ENCODE results near the gene MYG1. TPM values are rescaled to one million over a fixed set of nuclear protein-coding genes. Genes with fewer than 3 reads are reported as not detected.

MYG1 gene
- total RNA-seq, 1 experiment from 2014 or later = 89.9 TPM

DNA sequence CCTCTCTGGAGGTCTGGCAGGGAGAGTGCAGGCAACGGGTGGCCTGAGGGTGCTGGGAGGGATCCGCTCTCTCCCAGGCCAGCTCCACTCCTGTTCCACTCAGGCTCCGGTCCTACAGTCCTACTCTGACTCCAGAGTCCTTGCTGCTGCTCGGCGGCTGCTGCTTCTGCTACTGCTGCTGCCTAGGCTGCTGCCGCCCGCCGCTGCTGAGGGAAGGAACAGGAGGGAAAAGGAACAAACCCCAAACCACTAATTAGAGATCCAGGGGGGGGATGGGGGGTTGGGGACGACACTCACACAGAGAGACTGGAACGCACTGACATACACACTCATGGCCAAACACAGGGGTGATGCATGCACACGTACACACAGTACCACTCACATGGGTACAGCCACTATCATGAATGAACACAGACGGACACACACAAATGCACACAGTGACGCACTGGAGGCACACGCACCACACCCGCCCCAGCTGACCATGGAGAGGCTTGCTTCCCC, 36.7 kb downstream of the MYG1 start, which contains the start of gene SP7:
SP7 (minus strand) TSS at position 174 of the 501 bp plus-strand sequence. CDS start 708 bp downstream, outside the sequence.
- H3K9ac ChIP-seq (ENCODE audit: low read length) = no peak within 1 kb of the TSS
- no peak within 1 kb of the TSS for H2AFZ ChIP-seq (ENCODE audit: low read length)
- no TSS peak for BruUV-seq (replicated peaks)
- no peaks in the 10 kb centered on the region for H3K36me3 ChIP-seq (ENCODE audit: low read depth, low read length)
- no peaks in the 10 kb centered on the region for H4K20me1 ChIP-seq (ENCODE audit: low read length)
- H3K27ac ChIP-seq (ENCODE audit: low read length) = no peak within 1 kb of the TSS
- H3K79me2 ChIP-seq (ENCODE audit: low read length) = no peaks in the 10 kb centered on the region
- H3K4me2 ChIP-seq (ENCODE audit: low read length) = no peak within 1 kb of the TSS
- H3K4me3 ChIP-seq (ENCODE audit: low read length) = no peak within 1 kb of the TSS
- no peak for ATAC-seq
- POLR2A ChIA-PET (ENCODE audit: unreplicated experiment) = no interaction called here
- H3K4me1 ChIP-seq (ENCODE audit: insufficient read depth, low read length) = no peaks in the 10 kb centered on the region
- intact Hi-C loops (cut with micrococcal nuclease) = no loop called here
- no peaks in the 10 kb centered on the region for H3K9me3 ChIP-seq (ENCODE audit: low read length)
- no peaks in the 10 kb centered on the region for H3F3A ChIP-seq (ENCODE audit: low read length, unreplicated experiment)
- CTCF ChIA-PET = no interaction called here
- no peaks in the 10 kb centered on the region for H3K27me3 ChIP-seq (ENCODE audit: low read length)
- no peak for TF ChIP-seq EZH2 (IDR thresholded peaks at IDR 0.05; ENCODE audit: low read length, unreplicated experiment)
- TF ChIP-seq, protein P1, sequence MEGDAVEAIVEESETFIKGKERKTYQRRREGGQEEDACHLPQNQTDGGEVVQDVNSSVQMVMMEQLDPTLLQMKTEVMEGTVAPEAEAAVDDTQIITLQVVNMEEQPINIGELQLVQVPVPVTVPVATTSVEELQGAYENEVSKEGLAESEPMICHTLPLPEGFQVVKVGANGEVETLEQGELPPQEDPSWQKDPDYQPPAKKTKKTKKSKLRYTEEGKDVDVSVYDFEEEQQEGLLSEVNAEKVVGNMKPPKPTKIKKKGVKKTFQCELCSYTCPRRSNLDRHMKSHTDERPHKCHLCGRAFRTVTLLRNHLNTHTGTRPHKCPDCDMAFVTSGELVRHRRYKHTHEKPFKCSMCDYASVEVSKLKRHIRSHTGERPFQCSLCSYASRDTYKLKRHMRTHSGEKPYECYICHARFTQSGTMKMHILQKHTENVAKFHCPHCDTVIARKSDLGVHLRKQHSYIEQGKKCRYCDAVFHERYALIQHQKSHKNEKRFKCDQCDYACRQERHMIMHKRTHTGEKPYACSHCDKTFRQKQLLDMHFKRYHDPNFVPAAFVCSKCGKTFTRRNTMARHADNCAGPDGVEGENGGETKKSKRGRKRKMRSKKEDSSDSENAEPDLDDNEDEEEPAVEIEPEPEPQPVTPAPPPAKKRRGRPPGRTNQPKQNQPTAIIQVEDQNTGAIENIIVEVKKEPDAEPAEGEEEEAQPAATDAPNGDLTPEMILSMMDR (conservative IDR thresholded peaks at IDR 0.05; ENCODE audit: low read depth, low read length) = no peak
- no peak for TF ChIP-seq EZH2phosphoT487 (IDR thresholded peaks at IDR 0.05; ENCODE audit: borderline replicate concordance, low read length)
- DNase-seq = no peak
- H3K9me2 ChIP-seq (replicated peaks; ENCODE audit: low read length) = no peaks in the 10 kb centered on the region

- Histone ChIP-seq H4K20me1 (ENCODE audit: low read length) (no peaks in the 10 kb centered on the region), H3K9me3 (ENCODE audit: low read length) (no peaks in the 10 kb centered on the region), H3K36me3 (ENCODE audit: low read depth, low read length) (no peaks in the 10 kb centered on the region), H3K9ac (ENCODE audit: low read length) (no peak overlapping the region), H3K27me3 (ENCODE audit: low read length) (no peaks in the 10 kb centered on the region), H3F3A (ENCODE audit: low read length, unreplicated experiment) (no peaks in the 10 kb centered on the region), H3K4me3 (ENCODE audit: low read length) (no peak overlapping the region), H2AFZ (ENCODE audit: low read length) (no peak overlapping the region), H3K27ac (ENCODE audit: low read length) (no peak overlapping the region), H3K4me2 (ENCODE audit: low read length) (no peak overlapping the region), H3K4me1 (ENCODE audit: insufficient read depth, low read length) (no peaks in the 10 kb centered on the region), H3K9me2 (replicated peaks; ENCODE audit: low read length) (no peaks in the 10 kb centered on the region), H3K79me2 (ENCODE audit: low read length) (no peaks in the 10 kb centered on the region)
- POLR2A ChIA-PET (ENCODE audit: unreplicated experiment) = no interaction called here
- intact Hi-C loops (cut with micrococcal nuclease) = no loop called here
- no peak for ATAC-seq
- DNase-seq = no peak
- no TSS peak for BruUV-seq (replicated peaks)
- CTCF ChIA-PET = no interaction called here
- TF ChIP-seq, protein P1 (conservative IDR thresholded peaks at IDR 0.05; ENCODE audit: low read depth, low read length) = no peak
Measured at GRCh38 chr12:53338017-53338416, 38.5 kb downstream of the MYG1 start.

GRCh38 chr12:53338916-53339315, 39.4 kb downstream of the MYG1 start:
- H3K36me3 ChIP-seq (ENCODE audit: low read depth, low read length) = no peaks in the 10 kb centered on the region
- no peak for DNase-seq
- BruUV-seq (replicated peaks) = no TSS peak
- no peaks in the 10 kb centered on the region for H3K9me3 ChIP-seq (ENCODE audit: low read length)
- no peaks in the 10 kb centered on the region for H3K4me1 ChIP-seq (ENCODE audit: insufficient read depth, low read length)
- no peak overlapping the region for H2AFZ ChIP-seq (ENCODE audit: low read length)
- no peaks in the 10 kb centered on the region for H3K27me3 ChIP-seq (ENCODE audit: low read length)
- H4K20me1 ChIP-seq (ENCODE audit: low read length) = no peaks in the 10 kb centered on the region
- H3F3A ChIP-seq (ENCODE audit: low read length, unreplicated experiment) = no peaks in the 10 kb centered on the region
- H3K79me2 ChIP-seq (ENCODE audit: low read length) = no peaks in the 10 kb centered on the region
- no peak for ATAC-seq
- no peak overlapping the region for H3K27ac ChIP-seq (ENCODE audit: low read length)
- intact Hi-C loops (cut with micrococcal nuclease) = no loop called here
- H3K4me2 ChIP-seq (ENCODE audit: low read length) = no peak overlapping the region
- TF ChIP-seq EZH2phosphoT487 (IDR thresholded peaks at IDR 0.05; ENCODE audit: borderline replicate concordance, low read length) = no peak
- TF ChIP-seq, protein P1 (conservative IDR thresholded peaks at IDR 0.05; ENCODE audit: low read depth, low read length) = no peak
- TF ChIP-seq EZH2 (IDR thresholded peaks at IDR 0.05; ENCODE audit: low read length, unreplicated experiment) = no peak
- no peaks in the 10 kb centered on the region for H3K9me2 ChIP-seq (replicated peaks; ENCODE audit: low read length)
- ChIA-PET CTCF (no interaction called here), POLR2A (ENCODE audit: unreplicated experiment) (no interaction called here)
- no peak overlapping the region for H3K4me3 ChIP-seq (ENCODE audit: low read length)
- no peak overlapping the region for H3K9ac ChIP-seq (ENCODE audit: low read length)

Measured in PC-3 (cell line).